ENCODE results near the gene SPRN.

The SPRN gene

DNA sequence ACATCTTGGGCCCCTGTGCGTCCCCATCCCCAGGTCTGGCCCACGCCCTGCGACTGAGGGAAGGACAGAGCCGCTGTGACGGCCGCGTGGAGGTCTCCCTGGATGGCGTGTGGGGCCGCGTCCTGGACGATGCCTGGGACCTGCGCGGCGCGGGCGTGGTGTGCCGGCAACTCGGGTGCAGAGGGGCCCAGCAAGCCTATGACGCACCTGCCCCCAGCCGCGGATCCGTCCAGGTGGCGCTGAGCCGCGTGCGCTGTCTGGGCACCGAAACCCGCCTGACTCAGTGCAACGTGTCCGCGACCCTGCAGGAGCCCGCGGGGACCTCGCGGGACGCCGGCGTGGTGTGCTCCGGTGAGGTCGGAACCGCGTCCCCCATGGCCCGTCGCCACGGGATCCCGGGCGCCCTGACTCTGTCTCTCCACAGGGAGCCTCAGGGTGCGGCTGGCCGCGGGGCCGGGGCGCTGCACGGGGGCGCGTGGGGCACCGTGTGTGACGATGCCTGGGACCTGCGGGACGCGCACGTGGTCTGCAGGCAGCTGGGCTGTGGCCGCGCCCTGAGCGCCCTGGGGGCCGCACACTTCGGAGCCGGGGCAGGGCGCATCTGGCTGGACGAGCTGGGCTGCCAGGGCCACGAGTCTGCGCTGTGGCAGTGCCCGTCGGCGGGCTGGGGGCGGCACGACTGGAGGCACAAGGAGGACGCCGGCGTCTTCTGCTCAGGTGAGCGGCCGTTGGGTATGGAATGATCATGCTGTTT is 35.2 kb upstream of the SPRN start:
- Mint-ChIP-seq H3K9me3 (no peaks in the 10 kb centered on the region), H3K4me3 (no peak overlapping the region), H3K27ac (no peak overlapping the region), H3K4me1 (no peaks in the 10 kb centered on the region), H3K27me3 (no peaks in the 10 kb centered on the region), H3K36me3 (peaks cover 3% of the 10 kb centered on the region)

GRCh38 chr10:133458710-133459453 is 34.5 kb upstream of the SPRN start:
- H3K4me1 Mint-ChIP-seq = no peaks in the 10 kb centered on the region
- no peak overlapping the region for H3K27ac Mint-ChIP-seq

DNA sequence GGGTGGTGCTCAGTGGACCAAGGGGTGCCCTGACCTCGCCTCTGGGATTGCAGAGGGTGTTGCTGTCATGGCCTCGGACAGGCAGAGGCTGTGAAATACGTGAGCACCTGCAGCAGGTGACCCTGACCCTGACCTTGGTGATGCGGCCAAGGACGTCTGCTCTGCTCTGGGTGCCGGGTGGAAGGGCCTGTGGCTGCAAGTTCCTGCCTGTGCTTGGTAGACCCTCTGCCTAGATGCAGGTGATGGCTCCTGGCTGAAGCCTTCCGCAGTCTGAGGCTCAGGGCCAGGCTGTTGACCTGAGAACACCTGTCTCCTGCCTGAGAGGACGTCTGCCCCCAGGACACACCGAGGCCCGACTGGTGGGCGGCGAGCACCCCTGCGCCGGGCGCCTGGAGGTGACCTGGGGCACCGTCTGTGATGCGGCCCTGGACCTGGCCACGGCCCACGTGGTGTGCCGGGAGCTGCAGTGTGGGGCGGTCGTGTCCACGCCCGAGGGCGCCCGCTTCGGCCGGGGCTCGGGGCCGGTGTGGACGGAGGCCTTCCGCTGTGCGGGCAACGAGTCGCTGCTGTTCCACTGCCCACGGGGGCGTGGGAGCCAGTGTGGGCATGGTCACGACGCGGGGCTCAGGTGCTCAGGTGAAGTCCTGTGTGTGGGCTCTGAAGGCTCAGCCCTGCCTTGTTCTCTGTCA is 33.7 kb upstream of the SPRN start:
- H3K9me3 Mint-ChIP-seq = no peaks in the 10 kb centered on the region
- H3K4me3 Mint-ChIP-seq = no peak overlapping the region
- no peaks in the 10 kb centered on the region for H3K27me3 Mint-ChIP-seq
- no peaks in the 10 kb centered on the region for H3K4me1 Mint-ChIP-seq
- no peaks in the 10 kb centered on the region for H3K36me3 Mint-ChIP-seq
- no peak overlapping the region for H3K27ac Mint-ChIP-seq

More at GRCh38 chr10:133458710-133459453, 34.5 kb upstream of the SPRN start:
- Mint-ChIP-seq H3K36me3 (peaks cover 2% of the 10 kb centered on the region), H3K4me3 (no peak overlapping the region), H3K9me3 (no peaks in the 10 kb centered on the region), H3K27me3 (no peaks in the 10 kb centered on the region)

GRCh38 chr10:133457100-133457841 is 32.8 kb upstream of the SPRN start:
- Mint-ChIP-seq H3K4me3 (no peak overlapping the region), H3K9me3 (no peaks in the 10 kb centered on the region), H3K4me1 (no peaks in the 10 kb centered on the region), H3K27me3 (no peaks in the 10 kb centered on the region), H3K36me3 (no peaks in the 10 kb centered on the region), H3K27ac (no peak overlapping the region)

- H3K4me1 Mint-ChIP-seq = no peaks in the 10 kb centered on the region
- no peak overlapping the region for H3K4me3 Mint-ChIP-seq
- no peaks in the 10 kb centered on the region for H3K9me3 Mint-ChIP-seq
- no peaks in the 10 kb centered on the region for H3K36me3 Mint-ChIP-seq
- no peak overlapping the region for H3K27ac Mint-ChIP-seq
- no peaks in the 10 kb centered on the region for H3K27me3 Mint-ChIP-seq
These were observed 31.9 kb upstream of the SPRN start for GRCh38 chr10:133456041-133456951.

DNA sequence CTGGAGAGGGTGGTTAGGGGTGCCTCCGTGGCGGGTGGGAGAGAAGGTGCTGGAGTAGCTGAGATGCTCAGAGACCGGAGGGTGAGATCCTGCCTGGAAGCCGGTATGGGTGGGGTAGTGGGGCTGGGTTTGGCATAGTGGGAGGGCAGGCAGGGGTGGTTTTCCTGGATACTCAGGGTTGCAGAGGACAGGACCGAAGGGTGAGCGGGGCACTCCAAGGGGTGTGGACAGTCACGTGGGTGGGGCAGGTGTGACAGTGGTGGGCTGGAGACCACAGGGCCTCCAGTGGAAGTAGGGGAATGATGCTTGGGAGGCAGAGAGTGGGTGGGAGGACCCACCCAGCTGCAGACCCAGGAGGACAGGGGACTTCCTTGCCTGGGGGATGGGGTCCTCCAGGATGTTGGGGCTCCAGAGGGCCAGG is 31.2 kb upstream of the SPRN start:
- H3K27me3 Mint-ChIP-seq = no peaks in the 10 kb centered on the region
- H3K27ac Mint-ChIP-seq = no peak overlapping the region
- no peaks in the 10 kb centered on the region for H3K4me1 Mint-ChIP-seq
- H3K36me3 Mint-ChIP-seq = no peaks in the 10 kb centered on the region
- H3K9me3 Mint-ChIP-seq = no peaks in the 10 kb centered on the region
- H3K4me3 Mint-ChIP-seq = no peak overlapping the region

DNA sequence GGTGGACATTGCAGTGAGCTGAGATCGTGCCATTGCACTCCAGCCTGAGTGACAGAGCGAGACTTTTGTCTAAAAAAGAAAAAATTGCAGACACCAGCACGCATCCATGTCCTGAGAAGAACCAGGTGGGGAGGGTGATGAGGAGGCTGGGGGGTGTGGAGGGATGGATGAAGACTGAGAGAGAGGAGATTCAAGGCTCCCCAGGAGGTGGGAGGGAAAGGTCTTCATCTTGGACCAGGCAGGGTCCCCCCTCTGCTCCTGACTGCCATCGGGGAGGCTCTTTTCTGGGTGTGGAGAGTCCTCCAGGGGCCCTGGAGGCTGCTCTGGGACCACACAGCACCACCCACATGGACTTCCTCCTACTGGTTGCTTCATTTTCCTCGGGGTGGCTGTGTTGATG is 30.8 kb upstream of the SPRN start:
- no peaks in the 10 kb centered on the region for H3K36me3 Mint-ChIP-seq
- H3K4me3 Mint-ChIP-seq = no peak overlapping the region

DNA sequence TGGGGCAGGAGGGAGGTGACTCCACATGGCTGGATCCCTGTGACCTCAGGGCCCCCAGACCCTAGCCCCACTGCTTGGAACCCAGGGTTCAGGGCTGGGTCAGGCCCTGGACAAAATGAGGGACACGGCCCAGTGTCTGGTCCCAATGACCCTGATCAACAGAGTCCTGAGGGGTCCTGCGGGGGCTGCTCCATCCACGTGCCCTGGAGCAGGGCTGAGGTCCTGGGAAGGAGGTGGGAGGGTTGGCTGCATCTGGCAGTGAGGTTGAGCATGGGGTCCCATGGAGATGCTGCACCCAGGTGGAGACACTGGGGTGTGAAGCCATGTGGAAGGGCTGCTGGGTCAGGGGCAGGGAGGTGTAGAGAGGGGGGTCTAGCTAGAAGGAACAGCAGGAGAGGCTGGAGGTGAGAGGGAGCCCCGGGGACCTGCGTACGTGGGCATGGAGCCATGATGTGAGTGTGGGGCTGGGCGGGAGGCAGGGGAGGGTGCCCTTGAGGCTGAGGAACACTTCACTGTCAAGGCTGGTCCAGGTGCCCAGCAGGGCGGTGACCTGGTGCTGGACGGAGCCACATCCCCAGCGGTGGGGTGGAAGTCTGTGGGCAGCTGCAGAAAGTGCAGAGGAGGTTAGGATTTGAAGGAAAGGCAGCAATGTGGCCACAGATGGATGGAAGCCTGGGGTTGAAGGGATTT is 29.9 kb upstream of the SPRN start:
- H3K27me3 Mint-ChIP-seq = no peaks in the 10 kb centered on the region
- no peaks in the 10 kb centered on the region for H3K4me1 Mint-ChIP-seq
- no peaks in the 10 kb centered on the region for H3K36me3 Mint-ChIP-seq
- no peak overlapping the region for H3K27ac Mint-ChIP-seq
- H3K4me3 Mint-ChIP-seq = no peak overlapping the region
- no peaks in the 10 kb centered on the region for H3K9me3 Mint-ChIP-seq

More for the DNA sequence above, 30.8 kb upstream of the SPRN start:
- H3K4me1 Mint-ChIP-seq = no peaks in the 10 kb centered on the region
- H3K27ac Mint-ChIP-seq = no peak overlapping the region
- H3K9me3 Mint-ChIP-seq = no peaks in the 10 kb centered on the region
- H3K27me3 Mint-ChIP-seq = no peaks in the 10 kb centered on the region

GRCh38 chr10:133453516-133454203 is 29.2 kb upstream of the SPRN start, which contains the start of gene SCART1:
SCART1 (plus strand) TSS chr10:133453945; CDS start chr10:133453998, 53 bp downstream.
- Mint-ChIP-seq H3K27me3 (no peaks in the 10 kb centered on the region), H3K9me3 (peaks cover 2% of the 10 kb centered on the region), H3K36me3 (no peaks in the 10 kb centered on the region), H3K27ac (no peak within 1 kb of the TSS), H3K4me3 (no peak within 1 kb of the TSS), H3K4me1 (no peaks in the 10 kb centered on the region)

- Mint-ChIP-seq H3K4me1 (no peaks in the 10 kb centered on the region), H3K9me3 (peaks cover 12% of the 10 kb centered on the region), H3K27ac (no peak overlapping the region), H3K36me3 (peaks cover 7% of the 10 kb centered on the region), H3K4me3 (no peak overlapping the region), H3K27me3 (no peaks in the 10 kb centered on the region)
These were observed 28.0 kb upstream of the SPRN start for GRCh38 chr10:133452453-133452852.

DNA sequence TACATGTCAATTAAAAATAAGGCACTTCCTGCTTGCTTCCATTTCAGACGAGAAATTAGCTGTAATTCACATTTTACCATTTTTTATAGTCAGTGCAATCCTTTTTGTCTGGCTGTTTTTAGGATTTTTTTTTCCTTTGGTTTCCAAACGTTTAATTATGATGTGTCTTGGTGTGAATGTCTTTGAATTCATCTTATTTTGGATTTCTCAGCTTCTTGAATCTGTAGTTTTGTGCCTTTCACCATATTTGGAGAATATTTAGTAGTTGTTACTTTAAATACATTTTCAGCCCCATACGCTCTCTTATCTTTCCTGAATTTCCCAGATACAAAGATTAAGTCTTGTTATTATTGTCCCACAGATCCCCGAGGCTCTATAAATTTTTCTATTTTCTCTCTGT is 26.9 kb upstream of the SPRN start:
- Mint-ChIP-seq H3K27ac (no peak overlapping the region), H3K4me3 (no peak overlapping the region), H3K4me1 (no peaks in the 10 kb centered on the region)

DNA sequence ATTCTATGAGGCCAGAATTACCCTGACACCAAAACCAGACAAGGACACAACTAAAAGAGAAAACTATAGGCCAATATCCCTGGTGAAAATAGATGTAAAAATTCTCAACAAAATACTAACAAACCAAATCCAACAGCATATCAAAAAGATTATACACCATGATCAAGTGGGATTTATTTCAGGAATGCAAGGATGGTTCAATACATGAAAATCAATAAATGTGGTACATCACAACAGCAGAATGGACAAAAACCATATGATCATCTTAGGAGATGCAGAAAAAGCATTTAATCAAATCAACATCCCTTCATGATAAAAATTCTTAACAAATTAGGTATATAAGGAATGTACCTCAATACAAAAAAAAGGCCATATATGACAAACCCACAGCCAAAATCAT is 23.7 kb upstream of the SPRN start:
- no peaks in the 10 kb centered on the region for H3K4me1 Mint-ChIP-seq
- H3K27ac Mint-ChIP-seq = no peak overlapping the region
- peaks cover 5% of the 10 kb centered on the region for H3K27me3 Mint-ChIP-seq
- peaks cover 14% of the 10 kb centered on the region for H3K36me3 Mint-ChIP-seq
- H3K4me3 Mint-ChIP-seq = no peak overlapping the region
- H3K9me3 Mint-ChIP-seq = peaks cover 21% of the 10 kb centered on the region

More for the DNA sequence above, 26.9 kb upstream of the SPRN start:
- peaks cover 4% of the 10 kb centered on the region for H3K27me3 Mint-ChIP-seq
- H3K9me3 Mint-ChIP-seq = peaks cover 21% of the 10 kb centered on the region
- H3K36me3 Mint-ChIP-seq = peaks cover 14% of the 10 kb centered on the region

DNA sequence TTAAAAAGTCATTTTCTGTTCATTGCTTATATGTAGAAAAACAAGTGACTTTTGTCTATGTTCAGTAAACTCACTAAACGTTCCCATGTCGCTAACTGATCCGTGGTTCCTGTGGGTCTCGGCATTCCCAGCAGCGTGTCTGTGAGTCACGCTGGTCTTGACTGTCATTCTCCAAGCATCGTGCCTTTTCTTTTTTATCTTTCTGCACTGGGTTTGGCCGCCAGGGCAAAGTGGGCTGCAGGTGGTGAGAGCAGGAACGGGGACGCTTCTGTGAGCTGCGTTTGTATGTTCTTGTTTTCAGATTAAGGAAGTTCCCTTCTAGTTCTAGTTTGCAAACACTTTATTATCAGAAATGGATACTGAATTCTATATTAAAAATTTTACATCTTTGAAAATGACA is 22.6 kb upstream of the SPRN start:
- Mint-ChIP-seq H3K4me1 (peaks cover 7% of the 10 kb centered on the region), H3K4me3 (no peak overlapping the region), H3K36me3 (peaks cover 14% of the 10 kb centered on the region), H3K27ac (peak overlapping the region; percentile 35), H3K27me3 (peaks cover 6% of the 10 kb centered on the region), H3K9me3 (peaks cover 21% of the 10 kb centered on the region)
